ENCODE measurements around the gene WFDC8.

GRCh38 chr20:45579184-45579583 is at the start of gene WFDC8:
- no peak for TF ChIP-seq NBN (conservative IDR thresholded peaks at IDR 0.05)
- no peak for TF ChIP-seq EP300 (IDR thresholded peaks at IDR 0.05; ENCODE audit: low read depth in 2 of 2, low read length in 2 of 2)
- TF ChIP-seq EP300 (CRISPR knock-in tag; IDR thresholded peaks at IDR 0.05; ENCODE audit: borderline replicate concordance): no peak
- no peak for TF ChIP-seq HCFC1 (IDR thresholded peaks at IDR 0.05; ENCODE audit: low read depth, low read length)
- no peak for TF ChIP-seq EZH2 (conservative IDR thresholded peaks at IDR 0.05; ENCODE audit: low read depth, low read length)
